Cardiac fibroblast (primary cell): ENCODE measurements around the gene FBXL16.

Source experiments
- DNase-seq, 2 donors: peaks; one replicate each; pipeline versions ENCODE4 v3.0.0 to v3.0.0-alpha.2; 2010; ENCODE audit warnings: low read depth in 2 of 2
- H3K4me3 ChIP-seq, 2 donors: replicated peaks in 1 of 2; 1 replicate in 1 of 2; 2 replicates in 1 of 2; pipeline ENCODE4 v1.5.1; 2011; ENCODE audit warnings: low read depth in 2 of 2, low read length in 2 of 2, mild to moderate bottlenecking in 2 of 2, moderate library complexity in 1 of 2
- CTCF ChIP-seq: IDR thresholded peaks from one replicate; pipeline ENCODE4 v1.5.1; 2011; ENCODE audit warnings: low read depth, mild to moderate bottlenecking, low read length, inconsistent platforms

Gene FBXL16

DNA sequence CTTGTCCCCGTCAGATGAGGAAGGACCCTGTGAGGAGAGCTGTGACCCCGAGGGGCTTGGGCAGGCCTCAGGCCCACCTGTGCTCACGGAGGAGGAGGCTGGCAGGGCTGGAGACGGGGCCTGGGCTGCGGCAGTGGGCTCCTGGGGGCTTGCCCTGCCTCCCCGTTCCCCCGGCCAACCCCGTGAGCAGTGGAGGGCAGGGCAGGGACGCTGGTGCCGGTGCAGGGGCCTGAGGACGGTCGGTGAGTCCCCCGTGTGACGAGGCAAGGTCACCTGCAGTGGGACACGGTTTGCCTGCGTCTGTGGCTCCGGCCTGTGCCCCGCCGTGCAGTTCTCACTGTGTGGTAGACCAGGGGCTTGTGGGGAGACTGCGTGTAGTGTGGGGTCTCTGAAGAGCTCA lies 46.0 kb downstream of the FBXL16 start:
- no peak for TF ChIP-seq CTCF
- DNase-seq, result no peak
- H3K4me3 ChIP-seq, result no peak overlapping the region

- no peak for DNase-seq
- TF ChIP-seq CTCF, result no peak
Measured at GRCh38 chr16:658679-659571, 46.7 kb downstream of the FBXL16 start.

GRCh38 chr16:657487-657886 lies 48.1 kb downstream of the FBXL16 start:
- no peak for DNase-seq
- no peak for TF ChIP-seq CTCF
- H3K4me3 ChIP-seq, result no peak overlapping the region

More at GRCh38 chr16:658679-659571, 46.7 kb downstream of the FBXL16 start:
- no peak overlapping the region for H3K4me3 ChIP-seq

DNA sequence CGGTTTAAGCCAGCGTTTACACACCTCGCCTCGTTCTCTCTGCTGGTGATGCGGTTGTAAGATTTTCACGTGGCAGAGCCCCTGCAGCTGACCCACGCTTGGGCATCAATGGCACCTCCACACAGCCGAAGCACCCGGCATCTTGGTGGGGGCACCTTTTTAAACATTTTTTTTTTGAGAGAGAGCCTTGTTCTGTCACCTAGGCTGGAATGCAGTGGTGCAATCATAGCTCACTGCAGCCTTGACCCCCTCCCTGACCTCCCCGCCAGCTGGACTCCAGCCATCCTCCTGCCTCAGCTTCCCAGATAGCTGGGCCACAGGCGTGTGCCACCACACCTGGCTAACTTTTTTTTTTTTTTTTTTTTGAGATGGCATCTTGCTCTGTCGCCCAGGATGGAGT lies 51.6 kb downstream of the FBXL16 start:
- no peak for TF ChIP-seq CTCF
- no peak for DNase-seq
- H3K4me3 ChIP-seq, result no peak overlapping the region

DNA sequence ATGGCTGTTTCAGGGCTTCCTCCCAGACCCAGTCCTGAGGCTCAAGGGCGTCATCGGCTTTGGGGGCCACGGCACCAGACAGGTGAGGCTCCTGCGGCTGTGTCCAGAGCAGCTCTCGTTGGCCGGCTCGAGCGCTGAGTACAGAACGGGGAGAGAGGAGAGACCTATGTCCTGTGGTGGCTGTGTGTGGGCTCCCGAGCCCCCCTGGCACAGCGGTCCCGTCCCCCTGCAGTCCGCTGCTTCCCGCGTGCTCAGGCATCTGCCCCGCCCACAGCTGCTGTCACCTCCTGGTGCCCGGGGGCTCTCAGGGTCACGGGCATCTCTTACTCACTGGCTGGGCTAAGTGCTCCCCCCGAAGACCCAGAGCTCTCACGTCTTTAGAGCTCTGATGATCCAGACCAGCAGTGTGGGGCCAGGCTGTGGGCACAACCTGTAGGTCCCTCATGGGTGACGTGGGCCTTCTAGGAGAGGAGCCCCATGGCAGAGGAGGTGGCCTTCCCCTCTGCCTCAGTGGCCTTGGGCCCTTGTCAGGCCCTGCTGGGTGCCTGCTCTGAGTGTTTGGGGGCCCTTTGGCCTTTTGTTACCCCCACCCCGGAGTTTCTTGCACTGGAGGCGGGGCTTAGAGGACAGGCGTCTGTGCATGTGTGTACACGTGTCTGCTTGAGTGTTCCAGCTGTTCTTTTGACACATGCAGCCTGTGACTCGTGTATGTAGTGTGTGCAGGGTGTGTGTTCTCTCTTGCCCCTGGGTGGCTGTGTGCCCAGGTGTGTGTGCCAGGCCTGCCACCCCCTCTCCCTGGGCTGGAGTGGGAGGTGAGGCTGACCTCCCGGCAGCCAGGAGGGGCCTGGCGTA lies 52.9 kb downstream of the FBXL16 start:
- TF ChIP-seq CTCF, result no peak
- no peak overlapping the region for H3K4me3 ChIP-seq
- no peak for DNase-seq

GRCh38 chr16:651844-652243 lies 53.8 kb downstream of the FBXL16 start:
- no peak for TF ChIP-seq CTCF
- H3K4me3 ChIP-seq, result no peak overlapping the region
- DNase-seq, result no peak
